Dendritic cell treated with granulocyte-macrophage colony-stimulating factor and Interleukin-4, amounts not matched to agents 40 ng/mL and 50 ng/mL, for 4 days (primary cell): ENCODE data around the gene HERC3.
"Not testable (repeated sequence)": the region's sequence is repeated elsewhere in the genome, so short reads cannot be mapped to it uniquely, and the experiment has no call there.

Source experiments
- H3K27ac Mint-ChIP-seq: one replicate; pipeline ENCODE4 v1.8.0; 2022; ENCODE audit warnings: mild to moderate bottlenecking, mixed read lengths
- H3K27me3 Mint-ChIP-seq: one replicate; pipeline ENCODE4 v1.8.0; 2022; ENCODE audit warnings: mild to moderate bottlenecking, mixed read lengths
- H3K36me3 Mint-ChIP-seq: one replicate; pipeline ENCODE4 v1.8.0; 2022; ENCODE audit warnings: low read depth, mixed read lengths
- H3K4me1 Mint-ChIP-seq: one replicate; pipeline ENCODE4 v1.8.0; 2022; ENCODE audit warnings: low read depth, mixed read lengths
- H3K4me3 Mint-ChIP-seq: one replicate; pipeline ENCODE4 v1.8.0; 2022; ENCODE audit warnings: mild to moderate bottlenecking, moderate library complexity, mixed read lengths
- H3K9me3 Mint-ChIP-seq: one replicate; pipeline ENCODE4 v1.8.0; 2022; ENCODE audit warnings: mixed read lengths
- intact Hi-C: fragments of 100-400 bp; cut with micrococcal nuclease; formaldehyde crosslinking; loops from one replicate; pipeline ENCODE4 v1.15.0; 2022

Gene HERC3

GRCh38 chr4:88597970-88598660 lies 5.8 kb downstream of the HERC3 start:
- H3K4me1 Mint-ChIP-seq = peaks cover 49% of the 10 kb centered on the region
- H3K27ac Mint-ChIP-seq = no peak overlapping the region
- intact Hi-C loops = no loop called here
- H3K4me3 Mint-ChIP-seq = no peak overlapping the region
- peaks cover 59% of the 10 kb centered on the region for H3K36me3 Mint-ChIP-seq
- no peaks in the 10 kb centered on the region for H3K27me3 Mint-ChIP-seq
- no peaks in the 10 kb centered on the region for H3K9me3 Mint-ChIP-seq

- H3K4me3 Mint-ChIP-seq = no peak overlapping the region
- intact Hi-C loops = no loop called here
- no peaks in the 10 kb centered on the region for H3K27me3 Mint-ChIP-seq
- H3K36me3 Mint-ChIP-seq = peaks cover 67% of the 10 kb centered on the region
- H3K4me1 Mint-ChIP-seq = peaks cover 42% of the 10 kb centered on the region
- H3K9me3 Mint-ChIP-seq = no peaks in the 10 kb centered on the region
- H3K27ac Mint-ChIP-seq = no peak overlapping the region
Observed at GRCh38 chr4:88599298-88599697, 7.0 kb downstream of the HERC3 start.

- Mint-ChIP-seq H3K4me3 (no peak overlapping the region), H3K4me1 (peaks cover 42% of the 10 kb centered on the region), H3K27ac (no peak overlapping the region), H3K27me3 (no peaks in the 10 kb centered on the region), H3K36me3 (peaks cover 71% of the 10 kb centered on the region), H3K9me3 (no peaks in the 10 kb centered on the region)
- intact Hi-C loops = no loop called here
Observed at GRCh38 chr4:88599714-88600113, 7.4 kb downstream of the HERC3 start.

GRCh38 chr4:88600176-88600838 lies 8.0 kb downstream of the HERC3 start:
- Mint-ChIP-seq H3K4me1 (peaks cover 44% of the 10 kb centered on the region), H3K9me3 (no peaks in the 10 kb centered on the region), H3K27ac (no peak overlapping the region), H3K27me3 (no peaks in the 10 kb centered on the region), H3K4me3 (no peak overlapping the region), H3K36me3 (peaks cover 73% of the 10 kb centered on the region)
- intact Hi-C loops = no loop called here

GRCh38 chr4:88604978-88605678 lies 12.8 kb downstream of the HERC3 start:
- H3K27me3 Mint-ChIP-seq = no peaks in the 10 kb centered on the region
- intact Hi-C loops = no loop called here
- H3K27ac Mint-ChIP-seq = no peak overlapping the region
- peaks cover 38% of the 10 kb centered on the region for H3K4me1 Mint-ChIP-seq
- H3K4me3 Mint-ChIP-seq = no peak overlapping the region
- H3K36me3 Mint-ChIP-seq = peaks cover 81% of the 10 kb centered on the region
- H3K9me3 Mint-ChIP-seq = peaks cover 13% of the 10 kb centered on the region

- intact Hi-C loops = no loop called here
- H3K9me3 Mint-ChIP-seq = peaks cover 13% of the 10 kb centered on the region
- no peak overlapping the region for H3K4me3 Mint-ChIP-seq
- H3K27me3 Mint-ChIP-seq = no peaks in the 10 kb centered on the region
- H3K27ac Mint-ChIP-seq = no peak overlapping the region
- peaks cover 44% of the 10 kb centered on the region for H3K4me1 Mint-ChIP-seq
- peaks cover 83% of the 10 kb centered on the region for H3K36me3 Mint-ChIP-seq
Observed at GRCh38 chr4:88605736-88606135, 13.5 kb downstream of the HERC3 start.

- no peak overlapping the region for H3K27ac Mint-ChIP-seq
- no peaks in the 10 kb centered on the region for H3K27me3 Mint-ChIP-seq
- H3K4me3 Mint-ChIP-seq = no peak overlapping the region
- peaks cover 55% of the 10 kb centered on the region for H3K4me1 Mint-ChIP-seq
- H3K9me3 Mint-ChIP-seq = peaks cover 13% of the 10 kb centered on the region
- intact Hi-C loops = no loop called here
- H3K36me3 Mint-ChIP-seq = peaks cover 92% of the 10 kb centered on the region
Observed at GRCh38 chr4:88606832-88607231, 14.6 kb downstream of the HERC3 start.

GRCh38 chr4:88609387-88609786 lies 17.1 kb downstream of the HERC3 start:
- Mint-ChIP-seq H3K4me1 (peaks cover 73% of the 10 kb centered on the region), H3K36me3 (peaks cover 70% of the 10 kb centered on the region), H3K27ac (no peak overlapping the region), H3K27me3 (no peaks in the 10 kb centered on the region), H3K4me3 (no peak overlapping the region), H3K9me3 (peaks cover 13% of the 10 kb centered on the region)
- intact Hi-C loops = no loop called here

- peaks cover 68% of the 10 kb centered on the region for H3K36me3 Mint-ChIP-seq
- H3K9me3 Mint-ChIP-seq = peaks cover 13% of the 10 kb centered on the region
- peaks cover 71% of the 10 kb centered on the region for H3K4me1 Mint-ChIP-seq
- H3K4me3 Mint-ChIP-seq, H3K27me3 Mint-ChIP-seq, intact Hi-C loops: not testable (repeated sequence)
- peak overlapping the region; percentile 39 for H3K27ac Mint-ChIP-seq
Observed at GRCh38 chr4:88609794-88610193, 17.5 kb downstream of the HERC3 start.

- intact Hi-C loops = no loop called here
- Mint-ChIP-seq H3K4me3 (no peak overlapping the region), H3K9me3 (peaks cover 9% of the 10 kb centered on the region), H3K36me3 (peaks cover 67% of the 10 kb centered on the region), H3K4me1 (peaks cover 68% of the 10 kb centered on the region), H3K27ac (peak overlapping the region; percentile 39), H3K27me3 (no peaks in the 10 kb centered on the region)
Observed at GRCh38 chr4:88610771-88611170, 18.5 kb downstream of the HERC3 start.

- peaks cover 66% of the 10 kb centered on the region for H3K4me1 Mint-ChIP-seq
- no peak overlapping the region for H3K27ac Mint-ChIP-seq
- H3K4me3 Mint-ChIP-seq = no peak overlapping the region
- H3K36me3 Mint-ChIP-seq = peaks cover 53% of the 10 kb centered on the region
- no peaks in the 10 kb centered on the region for H3K27me3 Mint-ChIP-seq
- H3K9me3 Mint-ChIP-seq = no peaks in the 10 kb centered on the region
- intact Hi-C loops = no loop called here
Observed at GRCh38 chr4:88613417-88613875, 21.2 kb downstream of the HERC3 start.

GRCh38 chr4:88614058-88614457 lies 21.8 kb downstream of the HERC3 start:
- intact Hi-C loops = no loop called here
- Mint-ChIP-seq H3K9me3 (no peaks in the 10 kb centered on the region), H3K27me3 (no peaks in the 10 kb centered on the region), H3K4me3 (no peak overlapping the region), H3K36me3 (peaks cover 53% of the 10 kb centered on the region), H3K4me1 (peaks cover 64% of the 10 kb centered on the region), H3K27ac (no peak overlapping the region)

- intact Hi-C loops = no loop called here
- H3K36me3 Mint-ChIP-seq = peaks cover 45% of the 10 kb centered on the region
- H3K27ac Mint-ChIP-seq = no peak overlapping the region
- no peaks in the 10 kb centered on the region for H3K27me3 Mint-ChIP-seq
- H3K9me3 Mint-ChIP-seq = no peaks in the 10 kb centered on the region
- no peak overlapping the region for H3K4me3 Mint-ChIP-seq
- H3K4me1 Mint-ChIP-seq = peaks cover 52% of the 10 kb centered on the region
Observed at GRCh38 chr4:88616275-88617150, 24.2 kb downstream of the HERC3 start.
